Upper lobe of right lung (tissue), 1 donor: ENCODE data around the gene ZNF646. TPM values are rescaled to one million over a fixed set of nuclear protein-coding genes. Genes with fewer than 3 reads are reported as not detected.
A peak's percentile ranks its signal among the peaks of the same experiment; 100 is the strongest.

ENCODE experiments used
- ATAC-seq: fragments of 200-7000 bp; cut with Tn5 transposase; one replicate; pipeline ENCODE4 v1.9.1; 2020; ENCODE audit warnings: mild to moderate bottlenecking, moderate library complexity
- DNase-seq: peaks from one replicate; pipeline ENCODE4 v3.0.0-alpha.2; 2020
- H3K27ac ChIP-seq: fragments of 200-600 bp; one replicate; pipeline ENCODE4 v1.8.0; 2022
- H3K27me3 ChIP-seq: fragments of 200-600 bp; one replicate; pipeline ENCODE4 v1.8.0; 2022; ENCODE audit warnings: mild to moderate bottlenecking
- H3K36me3 ChIP-seq: fragments of 200-600 bp; one replicate; pipeline ENCODE4 v1.8.0; 2022
- H3K4me1 ChIP-seq: fragments of 200-600 bp; one replicate; pipeline ENCODE4 v1.8.0; 2022
- H3K4me3 ChIP-seq: fragments of 200-600 bp; one replicate; pipeline ENCODE4 v1.8.0; 2022; ENCODE audit warnings: mild to moderate bottlenecking
- H3K9me3 ChIP-seq: fragments of 200-600 bp; one replicate; pipeline ENCODE4 v1.8.0; 2022
- CTCF ChIP-seq: fragments of 200-600 bp; IDR thresholded peaks from one replicate; pipeline ENCODE4 v1.8.0; 2022; ENCODE audit warnings: antibody characterized with exemption
- intact Hi-C: fragments of 100-400 bp; cut with DNase I; formaldehyde crosslinking; loops from one replicate; pipeline ENCODE4 v1.11.0; 2022
- total RNA-seq: library from RNA; stranded (reverse); fragmentation: NEBNext Ultra II Directional; extraction: Animal tissue kit (Norgen Biotek cat#: 25700); gene quantifications from one replicate; pipeline ENCODE4 v1.2.1, GENCODE V29; 2021
- donor health status: DM: no; HTN: yes; CAD: no; lungs with severe emphysema.

Gene ZNF646
- total RNA-seq, 1 donor from 2014 or later = 20.6 TPM

- peaks cover 23% of the 10 kb centered on the region for H3K4me1 ChIP-seq
- no peaks in the 10 kb centered on the region for H3K36me3 ChIP-seq
- H3K27me3 ChIP-seq = no peaks in the 10 kb centered on the region
- intact Hi-C loops = no loop called here
- ATAC-seq (no peak), DNase-seq (no peak)
- TF ChIP-seq CTCF = no peak
- no peak overlapping the region for H3K27ac ChIP-seq
- H3K4me3 ChIP-seq = no peak overlapping the region
- no peaks in the 10 kb centered on the region for H3K9me3 ChIP-seq
Measured at GRCh38 chr16:31067342-31067741, 6.9 kb upstream of the ZNF646 start.

GRCh38 chr16:31071861-31072260 is 2.4 kb upstream of the ZNF646 start:
- DNase-seq (no peak), ATAC-seq (no peak)
- no peaks in the 10 kb centered on the region for H3K9me3 ChIP-seq
- no peak for TF ChIP-seq CTCF
- no peak overlapping the region for H3K4me3 ChIP-seq
- no peaks in the 10 kb centered on the region for H3K27me3 ChIP-seq
- intact Hi-C loops = no loop called here
- peaks cover 22% of the 10 kb centered on the region for H3K4me1 ChIP-seq
- peaks cover 6% of the 10 kb centered on the region for H3K36me3 ChIP-seq
- H3K27ac ChIP-seq = no peak overlapping the region

GRCh38 chr16:31072540-31073141 is 1.6 kb upstream of the ZNF646 start:
- DNase-seq = no peak
- intact Hi-C loops = no loop called here
- H3K27me3 ChIP-seq = no peaks in the 10 kb centered on the region

GRCh38 chr16:31073142-31073969 is 866 bp upstream of the ZNF646 start:
- Histone ChIP-seq H3K4me3 (peak overlapping the region; percentile 87), H3K4me1 (peaks cover 22% of the 10 kb centered on the region), H3K27me3 (no peaks in the 10 kb centered on the region), H3K9me3 (no peaks in the 10 kb centered on the region), H3K36me3 (peaks cover 21% of the 10 kb centered on the region), H3K27ac (peak overlapping the region; percentile 93)
- DNase-seq = peak; percentile 96
- intact Hi-C loops = no loop called here
- peak; percentile 88 for ATAC-seq
- TF ChIP-seq CTCF = no peak

More at GRCh38 chr16:31072540-31073141, 1.6 kb upstream of the ZNF646 start:
- ATAC-seq = no peak
- TF ChIP-seq CTCF = no peak
- Histone ChIP-seq H3K36me3 (peaks cover 14% of the 10 kb centered on the region), H3K4me3 (peak overlapping the region; percentile 87), H3K27ac (peak overlapping the region; percentile 93), H3K4me1 (peaks cover 22% of the 10 kb centered on the region), H3K9me3 (no peaks in the 10 kb centered on the region)

- Histone ChIP-seq H3K27me3 (no peaks in the 10 kb centered on the region), H3K9me3 (no peaks in the 10 kb centered on the region), H3K36me3 (peaks cover 36% of the 10 kb centered on the region), H3K4me3 (peak overlapping the region; percentile 87), H3K4me1 (peaks cover 22% of the 10 kb centered on the region), H3K27ac (peak overlapping the region; percentile 93)
- no peak for ATAC-seq
- TF ChIP-seq CTCF = no peak
- no peak for DNase-seq
- intact Hi-C loops = no loop called here
Measured at GRCh38 chr16:31074814-31075183, 577 bp downstream of the ZNF646 start.
